RPMI7951 (cell line): ENCODE measurements around the gene JAZF1. TPM values are rescaled to one million over a fixed set of nuclear protein-coding genes. Genes with fewer than 3 reads are reported as not detected.

Source experiments
- DNase-seq: peaks from one replicate; pipeline ENCODE4 v3.0.0-alpha.2; 2012; ENCODE audit warnings: low read depth
- total RNA-seq: library from RNA; depleted of rRNA; stranded (reverse); fragments of >200 nt; shearing (Covaris generic); gene quantifications from 2 replicates; pipeline ENCODE4 v1.2.3, GENCODE V29; 2014

JAZF1 gene
- total RNA-seq, 1 experiment from 2014 or later, result 11.3 TPM

- peak; percentile 29 for DNase-seq
Observed at GRCh38 chr7:28165961-28166955, 14.3 kb downstream of the JAZF1 start.

- no peak for DNase-seq
Observed at GRCh38 chr7:28165261-28165660, 15.3 kb downstream of the JAZF1 start.

- DNase-seq, result peak; percentile 36
Observed at GRCh38 chr7:28163949-28164348, 16.6 kb downstream of the JAZF1 start.

- no peak for DNase-seq
Observed at GRCh38 chr7:28161331-28161730, 19.3 kb downstream of the JAZF1 start.

- DNase-seq, result no peak
Observed at GRCh38 chr7:28160551-28160991, 20.0 kb downstream of the JAZF1 start.

- no peak for DNase-seq
Observed at GRCh38 chr7:28157831-28158416, 22.7 kb downstream of the JAZF1 start.

GRCh38 chr7:28157076-28157745 is 23.4 kb downstream of the JAZF1 start:
- DNase-seq, result no peak

- no peak for DNase-seq
Observed at GRCh38 chr7:28156401-28156800, 24.2 kb downstream of the JAZF1 start.

GRCh38 chr7:28155964-28156363 is 24.6 kb downstream of the JAZF1 start:
- DNase-seq, result peak; percentile 23

- DNase-seq, result no peak
Observed at GRCh38 chr7:28155019-28155660, 25.5 kb downstream of the JAZF1 start.

GRCh38 chr7:28152594-28152993 is 28.0 kb downstream of the JAZF1 start:
- no peak for DNase-seq

GRCh38 chr7:28151965-28152364 is 28.6 kb downstream of the JAZF1 start:
- DNase-seq, result peak; percentile 51

GRCh38 chr7:28149291-28150101 is 31.1 kb downstream of the JAZF1 start:
- DNase-seq, result no peak

- no peak for DNase-seq
Observed at GRCh38 chr7:28145931-28146330, 34.7 kb downstream of the JAZF1 start.

GRCh38 chr7:28145090-28145626 is 35.4 kb downstream of the JAZF1 start:
- DNase-seq, result no peak

GRCh38 chr7:28144266-28144665 is 36.3 kb downstream of the JAZF1 start:
- no peak for DNase-seq

- DNase-seq, result no peak
Observed at GRCh38 chr7:28142650-28143049, 37.9 kb downstream of the JAZF1 start.

- no peak for DNase-seq
Observed at GRCh38 chr7:28140979-28141378, 39.6 kb downstream of the JAZF1 start.

GRCh38 chr7:28138837-28139236 is 41.8 kb downstream of the JAZF1 start:
- DNase-seq, result no peak

- DNase-seq, result peak; percentile 13
Observed at GRCh38 chr7:28137463-28137862, 43.1 kb downstream of the JAZF1 start.

GRCh38 chr7:28136885-28137284 is 43.7 kb downstream of the JAZF1 start:
- peak; percentile 16 for DNase-seq
